HG02852 (cell line): Measurements from ENCODE around the gene LAMA4.
"Not testable (repeated sequence)": the region's sequence is repeated elsewhere in the genome, so short reads cannot be mapped to it uniquely, and the experiment has no call there.

ENCODE experiments used
- ATAC-seq: cut with Tn5 transposase; IDR thresholded peaks from one replicate; pipeline ENCODE4 v1.9.1; 2021; ENCODE audit warnings: mild to moderate bottlenecking, moderate library complexity; ENCODE audit not compliant: unreplicated experiment

Gene LAMA4

GRCh38 chr6:112109262-112109661 is 145.1 kb downstream of the LAMA4 start:
- no peak for ATAC-seq

GRCh38 chr6:112106562-112106961 is 147.8 kb downstream of the LAMA4 start:
- no peak for ATAC-seq

- ATAC-seq, result not testable (repeated sequence)
These were observed 148.3 kb downstream of the LAMA4 start for GRCh38 chr6:112106026-112106425.

- no peak for ATAC-seq
These were observed 153.8 kb downstream of the LAMA4 start for GRCh38 chr6:112100561-112100960.

GRCh38 chr6:112096901-112097300 is 157.5 kb downstream of the LAMA4 start:
- ATAC-seq, result no peak

- no peak for ATAC-seq
These were observed 166.5 kb downstream of the LAMA4 start for GRCh38 chr6:112087916-112088315.

- ATAC-seq, result peak; percentile 98
These were observed 167.0 kb downstream of the LAMA4 start, which contains the start of the genes FAM229B and TUBE1 for GRCh38 chr6:112087136-112087911. FAM229B (plus strand) TSS chr6:112087591; CDS start chr6:112099284, 11,693 bp downstream. TUBE1 (minus strand) TSS chr6:112087482; CDS start chr6:112087434, 48 bp downstream.

- peak; percentile 22 for ATAC-seq
These were observed 167.6 kb downstream of the LAMA4 start for GRCh38 chr6:112086744-112087135.

GRCh38 chr6:112085286-112086065 is 168.9 kb downstream of the LAMA4 start:
- no peak for ATAC-seq

GRCh38 chr6:112081569-112081968 is 172.8 kb downstream of the LAMA4 start:
- no peak for ATAC-seq

GRCh38 chr6:112066606-112067005 is 187.8 kb downstream of the LAMA4 start:
- ATAC-seq, result no peak

GRCh38 chr6:112065426-112065986 is 188.9 kb downstream of the LAMA4 start:
- no peak for ATAC-seq

GRCh38 chr6:112062966-112063365 is 191.4 kb downstream of the LAMA4 start:
- ATAC-seq, result no peak

- no peak for ATAC-seq
These were observed 192.8 kb downstream of the LAMA4 start for GRCh38 chr6:112061605-112062004.
